A549 (cell line): ENCODE results near the gene SHROOM2. TPM values are rescaled to one million over a fixed set of nuclear protein-coding genes. Genes with fewer than 3 reads are reported as not detected.

Experiments
- ATAC-seq, 2 experiments: fragments of 200-7000 bp in 1 of 2; fragments of >200 bp in 1 of 2; cut with Nextera tagmentation in 1 of 2; cut with Tn5 transposase in 1 of 2; 3 replicates each; pipeline versions ENCODE4 v1.8.0 to v1.9.1; 2018 to 2020; ENCODE audit warnings: mild to moderate bottlenecking in 1 of 2, moderate library complexity in 1 of 2
- CTCF ChIA-PET: fragments of 300-600 bp; sonication (Branson Sonifier 250); formaldehyde crosslinking; extraction: SDS; loops from one replicate; lab custom pipeline; 2021; ENCODE audit warnings: antibody characterized with exemption, inconsistent platforms; lab: Yijun Ruan, JAX
- POLR2A ChIA-PET: fragments of 350-600 bp; formaldehyde crosslinking; extraction: SDS; loops from one replicate; lab custom pipeline; 2021; ENCODE audit warnings: antibody characterized with exemption, inconsistent platforms; lab: Yijun Ruan, JAX
- DNase-seq, 2 experiments: peaks; one replicate each; pipeline versions ENCODE4 v3.0.0 to v3.0.0-alpha.2; 2011 to 2016; ENCODE audit warnings: low read depth in 1 of 2, low spot score in 1 of 2
- FAIRE-seq: peaks from 2 replicates; lab custom pipeline; 2011; peaks lifted over from hg19 to GRCh38; lab: Jason Lieb, UNC
- H3K27ac ChIP-seq, 2 experiments: fragments of >200 bp; sonication (Bioruptor Twin); formaldehyde crosslinking; 3 replicates each; pipeline ENCODE4 v1.5.1; 2016 to 2017
- H3K4me1 ChIP-seq: fragments of >200 bp; sonication (Bioruptor Twin); formaldehyde crosslinking; 3 replicates; pipeline ENCODE4 v1.6.1; 2016
- H3K4me2 ChIP-seq: fragments of >200 bp; sonication (Bioruptor Twin); formaldehyde crosslinking; 3 replicates; pipeline ENCODE4 v1.6.1; 2016
- H3K4me3 ChIP-seq: fragments of >200 bp; sonication (Bioruptor Twin); formaldehyde crosslinking; 3 replicates; pipeline ENCODE4 v1.5.1; 2016
- H3K9me3 ChIP-seq: fragments of >200 bp; sonication (Bioruptor Twin); formaldehyde crosslinking; 3 replicates; pipeline ENCODE4 v1.6.1; 2016
- BHLHE40 ChIP-seq: IDR thresholded peaks from 2 replicates; pipeline ENCODE4 v1.6.1; 2012; ENCODE audit warnings: low read depth, low read length, inconsistent platforms
- CBX2 ChIP-seq: fragments of 200-600 bp; sonication (generic); IDR thresholded peaks from 2 replicates; pipeline ENCODE4 v1.6.1; 2016; ENCODE audit warnings: low read depth, mild to moderate bottlenecking, borderline replicate concordance
- CBX8 ChIP-seq: fragments of 200-600 bp; sonication (generic); IDR thresholded peaks from 2 replicates; pipeline ENCODE4 v1.6.1; 2016
- CTCF ChIP-seq: fragments of >200 bp; sonication (Bioruptor Twin); formaldehyde crosslinking; IDR thresholded peaks from 3 replicates; pipeline ENCODE4 v1.5.1; 2016
- FOSB ChIP-seq: fragments of 250-450 bp; sonication (Bioruptor Pico); IDR thresholded peaks from 2 replicates; pipeline ENCODE4 v1.5.0; 2020; ENCODE audit warnings: mild to moderate bottlenecking, moderate library complexity
- HDAC2 ChIP-seq: fragments of 200-600 bp; sonication (generic); IDR thresholded peaks from 2 replicates; pipeline ENCODE4 v1.6.1; 2016
- HEYL ChIP-seq: fragments of 250-450 bp; sonication (Bioruptor Pico); IDR thresholded peaks from 2 replicates; pipeline ENCODE4 v1.8.0; 2021; ENCODE audit warnings: mild to moderate bottlenecking, moderate library complexity
- HOXB13 ChIP-seq: fragments of 250-450 bp; sonication (Bioruptor Pico); IDR thresholded peaks from 2 replicates; pipeline ENCODE4 v1.5.0; 2020; ENCODE audit warnings: low read depth, mild to moderate bottlenecking, moderate library complexity
- JUN ChIP-seq, 2 experiments: fragments of >200 bp; sonication (Bioruptor Twin); formaldehyde crosslinking; IDR thresholded peaks; 2 replicates in 1 of 2; 3 replicates in 1 of 2; pipeline ENCODE4 v1.6.1; 2016 to 2017
- KDM1A ChIP-seq: fragments of 200-600 bp; sonication (generic); IDR thresholded peaks from 2 replicates; pipeline ENCODE4 v1.6.1; 2016; ENCODE audit warnings: low read depth, mild to moderate bottlenecking
- NPAS2 ChIP-seq: fragments of 250-450 bp; sonication (Bioruptor Pico); IDR thresholded peaks from 2 replicates; pipeline ENCODE4 v1.8.0; 2022; ENCODE audit warnings: mild to moderate bottlenecking, moderate library complexity, borderline replicate concordance
- PBX3 ChIP-seq: IDR thresholded peaks from 2 replicates; pipeline ENCODE4 v1.6.1; 2012
- PHF8 ChIP-seq: fragments of 200-600 bp; sonication (generic); IDR thresholded peaks from 2 replicates; pipeline ENCODE4 v1.6.1; 2016; ENCODE audit warnings: low read depth, mild to moderate bottlenecking, antibody characterized with exemption, moderate library complexity, borderline replicate concordance
- POLR2AphosphoS2 ChIP-seq: conservative IDR thresholded peaks from 2 replicates; pipeline ENCODE4 v1.6.1; 2012; ENCODE audit warnings: low read length, improper control_type of control experiment, inconsistent platforms
- RAD21 ChIP-seq, 2 experiments: fragments of >200 bp in 1 of 2; sonication (Bioruptor Twin) in 1 of 2; formaldehyde crosslinking in 1 of 2; IDR thresholded peaks in 1 of 2; conservative IDR thresholded peaks in 1 of 2; 2 replicates in 1 of 2; 3 replicates in 1 of 2; pipeline ENCODE4 v1.6.1; 2012 to 2018; ENCODE audit warnings: inconsistent platforms in 1 of 2
- RARB ChIP-seq: fragments of 250-450 bp; sonication (Bioruptor Pico); IDR thresholded peaks from 2 replicates; pipeline ENCODE4 v1.8.0; 2021; ENCODE audit warnings: mild to moderate bottlenecking, moderate library complexity
- REST ChIP-seq: fragments of 200-600 bp; sonication (generic); IDR thresholded peaks from 2 replicates; pipeline ENCODE4 v1.6.1; 2016; ENCODE audit warnings: antibody characterized with exemption, mild to moderate bottlenecking, moderate library complexity
- RFX5 ChIP-seq: fragments of 450-650 bp; IDR thresholded peaks from 2 replicates; pipeline ENCODE4 v1.7.1; 2014; ENCODE audit warnings: antibody characterized with exemption, mild to moderate bottlenecking, moderate library complexity
- RNF2 ChIP-seq: fragments of 200-600 bp; sonication (generic); IDR thresholded peaks from 2 replicates; pipeline ENCODE4 v1.6.1; 2016; ENCODE audit warnings: low read depth, mild to moderate bottlenecking, antibody characterized with exemption, moderate library complexity, borderline replicate concordance
- ZSCAN20 ChIP-seq: fragments of 250-450 bp; sonication (Bioruptor Pico); IDR thresholded peaks from 2 replicates; pipeline ENCODE4 v1.8.0; 2022; ENCODE audit warnings: mild to moderate bottlenecking, moderate library complexity
- WGBS: methylation state at CpG from one replicate; pipeline ENCODE4 v1.1.6; 2017; ENCODE audit errors: missing lambda C conversion rate; 5-methylcytosine and 5-hydroxymethylcytosine counted together
- polyA plus RNA-seq, 4 experiments: library from polyadenylated mRNA; depleted of rRNA in 3 of 4; stranded (reverse); fragments of >200 nt; fragmentation: RNase III in 1 of 4; extraction: RNeasy Plus Mini Kit Qiagen cat#74134 plus additional on column Dnase treatment in 1 of 4; gene quantifications; 2 replicates in 3 of 4; 3 replicates in 1 of 4; pipeline ENCODE4 v1.2.3, GENCODE V29; 2011 to 2017

SHROOM2 gene
- polyA plus RNA-seq, 2 of the 4 experiments (the other 2 are of a cell fraction): 0.12 to 0.27 TPM

GRCh38 chrX:9947131-9947794 lies 161.0 kb downstream of the SHROOM2 start:
- no peak for FAIRE-seq
- Histone ChIP-seq H3K4me1 (no peaks in the 10 kb centered on the region), H3K27ac (no peak overlapping the region), H3K4me3 (no peak overlapping the region), H3K9me3 (no peaks in the 10 kb centered on the region), H3K4me2 (no peak overlapping the region)
- CTCF ChIA-PET: no interaction called here
- no peak for DNase-seq
- POLR2A ChIA-PET: no interaction called here
- WGBS: 70% methylated on average over 10 of the region's 10 CpGs
- no peak for TF ChIP-seq POLR2AphosphoS2
- no peak for ATAC-seq

- H3K4me1 ChIP-seq: no peaks in the 10 kb centered on the region
- H3K4me3 ChIP-seq: no peak overlapping the region
- ChIA-PET CTCF (no interaction called here), POLR2A (no interaction called here)
- DNase-seq (no peak), ATAC-seq (no peak), FAIRE-seq (no peak)
- WGBS: 63% methylated on average over 9 of the region's 9 CpGs
- no peak overlapping the region for H3K4me2 ChIP-seq
- no peaks in the 10 kb centered on the region for H3K9me3 ChIP-seq
- TF ChIP-seq JUN (IDR thresholded peaks at IDR 0.05) (no peak), PHF8 (no peak), BHLHE40 (no peak), FOSB (CRISPR knock-in tag) (no peak), KDM1A (no peak), PBX3 (no peak), RARB (CRISPR knock-in tag) (no peak), CBX2 (no peak)
- H3K27ac ChIP-seq: no peak overlapping the region
Measured at GRCh38 chrX:9948406-9948805, 162.2 kb downstream of the SHROOM2 start.

- WGBS: 8% methylated on average over 1 of the region's 1 CpG
Measured at GRCh38 chrX:9952300-9952699, 166.1 kb downstream of the SHROOM2 start.

GRCh38 chrX:9953396-9953795 lies 167.2 kb downstream of the SHROOM2 start:
- CTCF ChIA-PET: no interaction called here
- no peaks in the 10 kb centered on the region for H3K9me3 ChIP-seq
- no peaks in the 10 kb centered on the region for H3K4me1 ChIP-seq
- ATAC-seq: no peak
- POLR2A ChIA-PET: no interaction called here
- WGBS: 66% methylated on average over 2 of the region's 2 CpGs
- no peak overlapping the region for H3K4me3 ChIP-seq
- no peak overlapping the region for H3K27ac ChIP-seq
- no peak for FAIRE-seq
- DNase-seq: no peak
- no peak overlapping the region for H3K4me2 ChIP-seq
- TF ChIP-seq HOXB13 (CRISPR knock-in tag) (no peak), RFX5 (no peak), BHLHE40 (no peak), REST (no peak), NPAS2 (no peak), RNF2 (no peak), CBX8 (no peak), HEYL (CRISPR knock-in tag) (no peak), HDAC2 (no peak), RAD21 (conservative IDR thresholded peaks at IDR 0.05 in 1 of 2, IDR thresholded peaks at IDR 0.05 in 1 of 2) (no peak), CTCF (no peak)

More at GRCh38 chrX:9952300-9952699, 166.1 kb downstream of the SHROOM2 start:
- Histone ChIP-seq H3K4me3 (no peak overlapping the region), H3K9me3 (no peaks in the 10 kb centered on the region), H3K4me2 (no peak overlapping the region), H3K27ac (no peak overlapping the region), H3K4me1 (no peaks in the 10 kb centered on the region)
- DNase-seq (no peak), FAIRE-seq (no peak), ATAC-seq (no peak)
- ChIA-PET CTCF (no interaction called here), POLR2A (no interaction called here)
- no peak for TF ChIP-seq ZSCAN20 (CRISPR knock-in tag)
